ENCODE results near the gene FCER1G.

Gene FCER1G

GRCh38 chr1:161201836-161202712 is 13.0 kb upstream of the FCER1G start, which contains the start of gene NDUFS2:
NDUFS2 (plus strand) TSS chr1:161202367; CDS start chr1:161202386, 19 bp downstream.
- TF ChIP-seq CTCF (IDR thresholded peaks at IDR 0.05; ENCODE audit: low read depth, low read length, missing control alignments), result no peak
- peak within 1 kb of the TSS; percentile 85 for H3K4me3 ChIP-seq (replicated peaks; ENCODE audit: low read depth, low read length)
- peak; percentile 98 for DNase-seq (ENCODE audit: extremely low read depth, low read depth)

GRCh38 chr1:161206411-161207140 is 8.5 kb upstream of the FCER1G start:
- no peak overlapping the region for H3K4me3 ChIP-seq (replicated peaks; ENCODE audit: low read depth, low read length)
- DNase-seq (ENCODE audit: extremely low read depth, low read depth), result no peak

GRCh38 chr1:161207173-161207572 is 7.9 kb upstream of the FCER1G start:
- no peak for DNase-seq (ENCODE audit: extremely low read depth, low read depth)
- H3K4me3 ChIP-seq (replicated peaks; ENCODE audit: low read depth, low read length), result no peak overlapping the region
- TF ChIP-seq CTCF (IDR thresholded peaks at IDR 0.05; ENCODE audit: low read depth, low read length, missing control alignments), result no peak

More at GRCh38 chr1:161206411-161207140, 8.5 kb upstream of the FCER1G start:
- no peak for TF ChIP-seq CTCF (IDR thresholded peaks at IDR 0.05; ENCODE audit: low read depth, low read length, missing control alignments)

- H3K4me3 ChIP-seq (replicated peaks; ENCODE audit: low read depth, low read length), result no peak overlapping the region
- DNase-seq (ENCODE audit: extremely low read depth, low read depth), result no peak
- TF ChIP-seq CTCF (IDR thresholded peaks at IDR 0.05; ENCODE audit: low read depth, low read length, missing control alignments), result peak; percentile 94
Measured at GRCh38 chr1:161209790-161210409, 5.2 kb upstream of the FCER1G start.

GRCh38 chr1:161214369-161214768 is 726 bp upstream of the FCER1G start:
- no peak for DNase-seq (ENCODE audit: extremely low read depth, low read depth)
- TF ChIP-seq CTCF (IDR thresholded peaks at IDR 0.05; ENCODE audit: low read depth, low read length, missing control alignments), result no peak
- H3K4me3 ChIP-seq (replicated peaks; ENCODE audit: low read depth, low read length), result no peak overlapping the region

GRCh38 chr1:161216945-161217712 is 2.0 kb downstream of the FCER1G start:
- no peak for TF ChIP-seq CTCF (IDR thresholded peaks at IDR 0.05; ENCODE audit: low read depth, low read length, missing control alignments)
- no peak for DNase-seq (ENCODE audit: extremely low read depth, low read depth)
- H3K4me3 ChIP-seq (replicated peaks; ENCODE audit: low read depth, low read length), result no peak overlapping the region
